BE2C (cell line): ENCODE results near the gene EIF3J.
A peak's percentile ranks its signal among the peaks of the same experiment; 100 is the strongest.
"Not testable (repeated sequence)": the region's sequence is repeated elsewhere in the genome, so short reads cannot be mapped to it uniquely, and the experiment has no call there.

Experiments
- DNase-seq: peaks from one replicate; pipeline ENCODE4 v3.0.0-alpha.2; 2020
- H3K27me3 ChIP-seq: fragments of 250-450 bp; sonication (Bioruptor Pico); 2 replicates; pipeline ENCODE4 v1.5.1; 2020; ENCODE audit warnings: mild to moderate bottlenecking
- H3K36me3 ChIP-seq: fragments of 250-450 bp; sonication (Bioruptor Pico); 2 replicates; pipeline ENCODE4 v1.5.1; 2020; ENCODE audit warnings: mild to moderate bottlenecking
- H3K4me1 ChIP-seq: fragments of 250-450 bp; sonication (Bioruptor Pico); 2 replicates; pipeline ENCODE4 v1.5.1; 2020
- H3K4me3 ChIP-seq: 2 replicates; pipeline ENCODE4 v1.5.1; 2011; ENCODE audit warnings: low read depth, low read length
- H3K9me3 ChIP-seq: fragments of 250-450 bp; sonication (Bioruptor Pico); 2 replicates; pipeline ENCODE4 v1.5.1; 2020
- CTCF ChIP-seq: IDR thresholded peaks from 2 replicates; pipeline ENCODE4 v1.5.1; 2012; ENCODE audit warnings: mild to moderate bottlenecking, low read depth, low read length

Gene EIF3J

DNA sequence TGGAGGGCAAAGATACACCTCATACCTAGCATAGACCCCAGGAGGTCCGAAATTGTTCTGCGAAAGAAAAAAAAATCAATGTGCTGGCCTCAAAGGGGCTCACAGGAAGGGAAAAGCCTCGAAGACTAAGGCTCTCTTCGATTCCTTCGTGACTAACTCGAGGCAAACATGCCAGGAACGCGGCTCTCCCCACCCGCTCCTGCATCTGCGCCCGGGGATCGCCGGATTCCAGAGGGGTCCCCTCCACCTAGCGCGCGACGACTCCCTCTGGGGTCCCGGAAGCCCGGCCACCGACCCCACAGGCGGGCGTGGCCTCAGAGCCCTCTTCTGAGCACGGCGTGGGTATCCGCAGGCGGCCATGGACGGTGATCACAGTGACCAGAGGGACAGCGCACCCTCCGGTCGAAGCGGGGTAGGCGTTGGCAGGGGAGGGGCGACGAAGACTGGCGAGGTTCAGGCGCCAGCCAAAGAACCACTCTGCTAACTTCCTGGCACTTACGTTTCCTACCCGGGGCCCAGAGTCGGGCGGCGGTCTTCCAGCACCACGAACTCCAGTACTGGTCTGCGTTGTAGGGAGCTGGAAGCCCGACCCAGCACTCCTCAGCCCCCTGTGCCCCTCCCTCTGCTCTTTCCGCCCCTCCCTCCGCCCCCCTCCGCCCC lies 515 bp upstream of the EIF3J start:
- H3K4me3 ChIP-seq = peak overlapping the region; percentile 95
- peaks cover 19% of the 10 kb centered on the region for H3K36me3 ChIP-seq
- DNase-seq = peak; percentile 91
- H3K27me3 ChIP-seq = no peaks in the 10 kb centered on the region
- no peaks in the 10 kb centered on the region for H3K9me3 ChIP-seq
- peak; percentile 45 for TF ChIP-seq CTCF
- peaks cover 3% of the 10 kb centered on the region; the same call in 1 of the 2 replicates for H3K4me1 ChIP-seq

GRCh38 chr15:44537735-44538240 lies 841 bp downstream of the EIF3J start:
- Histone ChIP-seq H3K4me3 (peak overlapping the region; percentile 78), H3K27me3 (no peaks in the 10 kb centered on the region), H3K4me1 (peaks cover 5% of the 10 kb centered on the region; the same call in 1 of the 2 replicates), H3K36me3 (peaks cover 31% of the 10 kb centered on the region), H3K9me3 (no peaks in the 10 kb centered on the region)
- DNase-seq = no peak
- TF ChIP-seq CTCF = 0 out of 2 replicates have a peak, but pooled peaks have one; percentile 6

DNA sequence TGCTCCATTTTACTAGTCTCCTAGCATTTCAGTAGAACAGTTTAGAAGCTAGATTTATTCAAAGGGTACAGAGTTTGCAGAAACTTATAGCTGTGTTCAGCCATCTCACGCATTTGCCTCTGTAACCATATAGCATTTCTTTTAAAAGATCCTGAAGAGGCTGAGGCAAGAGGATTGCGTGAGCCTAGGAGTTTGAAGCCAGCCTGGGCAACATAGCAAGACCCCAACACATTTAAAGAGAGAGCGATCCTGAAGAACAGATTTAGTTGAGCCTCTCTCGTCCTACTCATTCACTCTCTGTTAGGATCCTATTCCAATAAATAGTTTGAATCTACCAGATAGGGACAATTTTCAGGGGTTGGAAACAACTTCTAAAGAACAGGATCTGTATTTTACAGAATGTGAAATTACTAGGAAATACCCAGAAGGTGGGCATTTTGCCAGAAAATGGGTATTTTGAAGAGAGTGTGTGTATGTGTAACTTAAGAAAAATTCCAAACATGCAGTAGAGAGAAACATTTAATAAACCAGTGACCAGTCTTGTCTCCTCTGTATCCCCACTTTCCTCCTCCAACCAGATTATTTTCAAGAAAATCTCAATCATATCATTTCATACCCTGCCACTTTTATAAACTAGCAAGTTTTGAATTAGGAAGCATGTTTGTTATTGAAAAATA lies 4.5 kb downstream of the EIF3J start:
- peaks cover 36% of the 10 kb centered on the region for H3K36me3 ChIP-seq

GRCh38 chr15:44542596-44542995 lies 5.6 kb downstream of the EIF3J start:
- Histone ChIP-seq H3K4me3 (no peak overlapping the region), H3K9me3 (no peaks in the 10 kb centered on the region), H3K27me3 (no peaks in the 10 kb centered on the region), H3K4me1 (peaks cover 14% of the 10 kb centered on the region), H3K36me3 (peaks cover 33% of the 10 kb centered on the region)
- no peak for TF ChIP-seq CTCF
- DNase-seq = no peak

More for the DNA sequence above, 4.5 kb downstream of the EIF3J start:
- DNase-seq = no peak
- Histone ChIP-seq H3K9me3 (no peaks in the 10 kb centered on the region), H3K4me1 (peaks cover 10% of the 10 kb centered on the region), H3K4me3 (no peak overlapping the region), H3K27me3 (no peaks in the 10 kb centered on the region)
- TF ChIP-seq CTCF = no peak

DNA sequence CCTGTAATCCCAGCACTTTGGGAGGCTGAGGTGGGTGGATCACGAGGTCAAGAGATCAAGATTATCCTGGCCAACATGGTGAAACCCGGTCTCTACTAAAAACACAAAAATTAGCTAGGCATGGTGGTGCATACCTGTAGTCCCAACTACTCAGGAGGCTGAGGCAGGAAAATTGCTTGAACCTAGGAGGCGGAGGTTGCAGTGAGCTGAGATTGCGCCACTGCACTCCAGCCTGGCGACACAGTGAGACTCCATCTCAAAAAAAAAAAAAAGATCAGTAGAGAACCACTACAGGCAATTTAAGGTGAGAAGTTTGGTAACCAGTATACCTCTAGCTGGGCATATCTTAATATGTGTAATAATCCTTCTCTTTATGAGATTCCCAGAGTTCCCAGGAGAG lies 7.8 kb downstream of the EIF3J start:
- H3K9me3 ChIP-seq, DNase-seq, H3K4me3 ChIP-seq, H3K27me3 ChIP-seq: not testable (repeated sequence)
- H3K36me3 ChIP-seq = peaks cover 40% of the 10 kb centered on the region
- H3K4me1 ChIP-seq = peaks cover 14% of the 10 kb centered on the region

DNA sequence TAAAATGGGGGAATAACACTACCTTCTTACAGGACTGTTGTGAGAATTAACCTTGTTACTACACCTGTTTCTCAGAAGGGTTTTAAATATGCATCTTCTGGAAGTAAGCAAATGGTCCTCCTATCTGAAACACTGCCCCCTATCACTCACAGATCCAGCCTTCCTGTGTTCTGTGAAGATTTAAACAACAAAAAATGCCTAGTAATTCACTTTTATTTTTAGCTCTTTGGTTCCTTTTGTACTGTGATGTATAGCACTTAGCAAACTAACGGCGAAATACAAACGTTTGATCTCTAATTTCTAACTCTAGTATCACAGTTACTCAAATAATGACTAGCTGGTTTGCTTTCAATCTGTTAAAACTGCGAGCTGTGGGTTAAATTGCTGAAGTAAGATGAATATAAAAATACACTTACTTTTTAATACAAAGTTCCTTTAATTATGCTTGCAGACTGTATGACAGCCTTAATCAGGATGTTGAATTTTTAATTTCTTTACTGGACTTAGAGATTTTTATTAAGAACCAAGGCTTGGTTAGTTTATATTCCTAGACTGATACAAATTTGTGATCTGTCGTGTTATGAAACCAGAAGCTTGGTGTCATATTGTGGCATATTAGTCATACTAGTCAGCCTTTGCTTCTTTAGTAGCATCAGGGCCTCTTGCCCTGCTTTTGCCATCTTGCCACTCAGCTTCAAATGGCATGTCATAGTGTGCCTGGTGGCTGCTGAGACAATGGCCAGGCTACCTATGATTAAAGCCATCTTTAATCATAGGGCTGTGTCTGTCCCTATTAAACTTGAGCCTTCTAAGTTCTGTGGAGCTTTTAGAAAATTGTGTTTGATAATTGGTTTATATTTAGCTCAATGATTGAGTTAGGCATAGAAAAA lies 9.2 kb downstream of the EIF3J start:
- DNase-seq = peak; percentile 69
- peaks cover 22% of the 10 kb centered on the region for H3K4me1 ChIP-seq
- peak overlapping the region; percentile 10; the same call in 1 of the 2 replicates for H3K4me3 ChIP-seq
- H3K9me3 ChIP-seq = no peaks in the 10 kb centered on the region
- peaks cover 39% of the 10 kb centered on the region for H3K36me3 ChIP-seq
- TF ChIP-seq CTCF = peak; percentile 64
- H3K27me3 ChIP-seq = no peaks in the 10 kb centered on the region

DNA sequence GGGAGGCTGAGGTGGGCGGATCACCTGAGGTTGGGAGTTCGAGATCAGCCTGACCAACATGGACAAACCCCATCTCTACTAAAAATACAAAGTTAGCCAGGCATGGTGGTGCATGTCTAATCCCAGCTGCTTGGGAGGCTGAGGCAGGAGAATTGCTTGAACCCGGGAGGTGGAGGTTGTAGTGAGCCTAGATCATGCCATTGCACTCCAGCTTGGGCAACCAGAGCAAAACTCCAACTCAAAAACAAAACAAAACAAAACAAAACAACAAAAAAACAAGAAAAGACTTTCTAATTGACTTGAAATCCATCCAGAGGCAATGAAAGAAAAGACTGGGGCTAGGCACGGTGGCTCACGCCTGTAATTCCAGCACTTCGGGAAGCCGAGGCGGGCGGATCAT lies 12.2 kb downstream of the EIF3J start:
- peaks cover 40% of the 10 kb centered on the region for H3K36me3 ChIP-seq
- not testable (repeated sequence) for H3K27me3 ChIP-seq, H3K4me3 ChIP-seq

More for the DNA sequence above, 12.2 kb downstream of the EIF3J start:
- H3K4me1 ChIP-seq = peaks cover 23% of the 10 kb centered on the region
- DNase-seq, H3K9me3 ChIP-seq: not testable (repeated sequence)
